Cortex of kidney (tissue), 1 donor: ENCODE data around the gene RGS1.

Experiments
- DNase-seq: peaks from one replicate; lab custom pipeline; 2025; lab: John Stamatoyannopoulos, UW

The RGS1 gene

DNA sequence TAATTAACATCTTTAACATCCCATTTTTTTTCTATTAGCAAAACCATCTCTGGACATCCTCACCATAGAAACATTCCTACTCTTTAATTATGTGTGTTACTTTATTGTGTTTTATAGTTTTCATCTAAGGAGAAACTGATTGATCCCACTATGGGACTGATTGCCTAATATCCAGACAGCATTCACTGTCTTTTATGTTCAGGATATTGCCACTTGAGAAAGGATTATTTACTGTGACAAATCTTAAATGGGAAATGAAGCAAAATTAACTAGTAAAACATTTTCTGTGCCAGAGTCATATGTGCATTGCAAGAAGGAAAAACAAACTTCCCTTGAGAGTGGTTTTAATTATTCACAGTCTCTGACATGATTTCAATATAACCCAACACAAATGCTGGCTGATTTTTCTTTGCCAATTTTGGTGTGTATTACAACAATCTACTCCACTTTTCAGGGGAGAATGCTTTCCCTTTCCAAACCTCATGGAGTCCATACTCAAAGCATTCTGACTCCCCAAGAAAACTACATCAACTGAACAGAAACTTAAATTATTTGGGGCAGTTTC is 44.6 kb downstream of the RGS1 start:
- no peak for DNase-seq

- no peak for DNase-seq
Observed at GRCh38 chr1:192626366-192627179, 51.0 kb downstream of the RGS1 start.

DNA sequence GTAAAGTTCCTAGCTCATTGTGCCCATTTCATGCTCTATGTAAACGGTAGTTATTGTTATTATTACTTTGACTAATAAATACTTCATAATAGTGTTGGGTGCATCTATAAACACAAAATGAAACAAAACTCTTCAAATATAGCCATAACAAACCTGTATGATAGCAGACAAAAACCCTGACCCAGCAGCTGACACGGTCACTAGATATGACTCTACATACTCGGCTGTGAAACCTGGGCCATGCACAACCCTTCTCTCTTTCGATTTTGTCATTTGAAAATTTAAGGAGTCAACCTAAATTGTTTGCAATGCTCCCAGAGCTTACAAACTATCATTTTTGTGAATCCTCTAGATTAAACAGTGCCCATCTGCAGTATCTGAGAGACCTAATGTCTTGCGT is 52.3 kb downstream of the RGS1 start:
- DNase-seq, result no peak

DNA sequence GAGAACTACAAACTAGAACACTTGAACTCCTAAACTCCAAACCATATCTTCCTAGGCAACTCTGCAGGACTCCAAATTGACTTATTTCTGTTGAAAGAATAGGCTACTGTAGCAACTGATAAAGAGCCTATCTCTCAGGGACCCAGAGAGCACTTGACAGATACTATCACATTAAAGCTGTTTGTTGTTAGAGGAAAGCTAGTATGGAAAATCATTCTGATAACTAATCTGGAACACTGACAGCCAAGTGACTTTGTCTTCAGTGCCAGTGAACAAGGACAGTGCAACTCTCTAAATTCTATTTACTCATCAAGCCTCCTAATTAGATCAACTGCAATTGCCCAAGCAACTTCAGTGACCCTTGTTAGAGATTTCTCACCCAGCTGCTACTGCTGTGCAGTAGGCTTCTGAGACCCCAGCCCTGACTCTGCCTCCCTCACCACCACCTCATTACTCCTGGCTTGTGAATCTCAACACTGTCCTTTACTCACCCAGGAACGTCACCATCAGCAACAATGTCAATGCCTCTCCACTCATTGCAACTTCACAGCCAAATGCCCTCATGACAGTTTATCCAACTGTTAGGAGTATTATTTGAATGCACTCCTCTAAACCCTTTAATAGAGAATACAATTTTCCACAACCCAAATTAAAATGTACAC is 53.0 kb downstream of the RGS1 start:
- no peak for DNase-seq

DNA sequence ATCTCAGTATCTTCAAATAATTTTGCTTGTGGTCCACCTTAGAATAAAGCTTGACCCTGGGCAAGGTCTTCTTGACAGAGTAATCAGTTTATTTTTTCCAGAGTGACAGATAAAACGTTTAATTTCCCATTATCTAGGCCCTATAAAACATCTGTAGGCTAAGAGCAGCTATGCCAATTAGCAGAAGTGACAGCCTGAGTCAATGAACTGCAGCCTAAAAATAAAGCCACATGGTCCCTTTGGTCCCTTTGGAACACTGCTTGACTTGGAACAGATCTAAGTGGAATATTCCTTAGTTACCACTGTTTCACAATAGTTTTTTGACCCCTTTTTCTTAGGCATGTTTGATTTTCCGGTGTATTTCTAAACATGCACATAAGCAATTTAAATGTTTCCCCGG is 54.0 kb downstream of the RGS1 start:
- DNase-seq, result no peak
